ENCODE measurements around the gene GPR87.

Gene GPR87

DNA sequence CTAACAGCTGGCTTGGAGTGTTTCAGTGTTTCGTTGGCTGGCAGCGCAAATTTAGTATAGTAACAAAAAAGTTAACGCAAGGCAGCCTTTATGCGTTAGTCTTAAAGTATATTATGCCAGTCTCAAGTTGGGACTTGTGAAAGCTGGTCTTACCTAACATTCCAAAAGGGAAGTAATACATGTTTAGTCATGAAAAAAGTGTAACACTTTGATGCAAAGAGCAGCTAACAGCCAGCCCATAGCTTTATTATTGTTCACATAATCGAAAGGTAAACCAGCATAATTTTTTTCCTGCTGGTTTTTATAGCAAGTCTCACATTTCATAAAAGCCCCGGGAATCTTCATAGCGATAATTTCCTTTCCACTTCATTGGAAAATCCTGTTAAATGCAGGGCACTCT lies 2.4 kb upstream of the GPR87 start:
- Histone ChIP-seq H3K4me2 (no peak overlapping the region), H3K9ac (no peak overlapping the region), H3K27me3 (no peaks in the 10 kb centered on the region), H3K4me1 (no peaks in the 10 kb centered on the region), H3K36me3 (no peaks in the 10 kb centered on the region), H4K20me1 (no peaks in the 10 kb centered on the region), H3K27ac (no peak overlapping the region), H3K9me3 (no peaks in the 10 kb centered on the region), H3K4me3 (no peak overlapping the region)
- TF ChIP-seq Cebpa-rat (IDR thresholded peaks at IDR 0.05): no peak

DNA sequence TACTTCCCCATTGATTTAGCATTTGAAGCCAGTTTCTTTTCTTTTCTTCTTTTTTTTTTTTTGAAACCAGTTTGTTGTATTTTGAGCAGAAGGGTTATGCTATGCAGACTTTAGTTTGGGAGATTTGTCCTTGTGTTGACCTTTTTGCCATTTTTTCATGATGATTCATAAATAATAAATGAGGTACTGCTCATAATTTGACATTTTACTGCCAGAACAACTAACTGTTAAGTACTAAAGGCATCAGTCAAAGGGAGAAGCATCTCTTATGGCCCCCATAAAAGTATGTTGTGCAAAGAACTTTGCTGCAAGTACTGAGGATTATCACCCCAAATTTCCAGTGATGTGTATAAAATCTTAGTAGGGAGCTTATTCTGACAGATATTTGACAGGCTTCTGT lies 1.7 kb upstream of the GPR87 start:
- no peaks in the 10 kb centered on the region for H4K20me1 ChIP-seq
- H3K9ac ChIP-seq: no peak overlapping the region
- no peaks in the 10 kb centered on the region for H3K9me3 ChIP-seq
- no peaks in the 10 kb centered on the region for H3K36me3 ChIP-seq
- no peak overlapping the region for H3K27ac ChIP-seq
- TF ChIP-seq Cebpa-rat (IDR thresholded peaks at IDR 0.05): no peak
- H3K4me3 ChIP-seq: no peak overlapping the region
- no peak overlapping the region for H3K4me2 ChIP-seq
- H3K4me1 ChIP-seq: no peaks in the 10 kb centered on the region
- H3K27me3 ChIP-seq: no peaks in the 10 kb centered on the region

DNA sequence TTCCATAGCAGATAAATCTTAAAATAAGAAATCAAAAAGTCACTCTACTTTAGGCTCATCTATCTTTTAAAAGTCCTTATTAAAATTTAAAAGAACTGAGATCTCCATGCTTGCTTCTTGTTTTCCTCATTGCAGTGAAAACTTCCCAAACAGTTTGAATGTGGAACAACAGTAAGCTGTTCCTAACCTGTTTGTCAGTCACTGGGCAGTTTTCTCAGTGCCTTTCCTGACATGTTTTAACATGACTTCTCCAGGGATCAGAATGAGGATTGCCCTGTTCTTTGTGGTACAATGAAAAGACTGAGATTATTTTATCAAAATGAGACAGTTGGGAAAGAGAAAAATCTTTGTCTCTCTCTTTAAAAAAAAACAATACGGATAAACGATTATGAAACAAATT lies 774 bp downstream of the GPR87 start:
- no peak overlapping the region for H3K9ac ChIP-seq
- H3K4me1 ChIP-seq: no peaks in the 10 kb centered on the region
- H3K36me3 ChIP-seq: no peaks in the 10 kb centered on the region
- H3K27ac ChIP-seq: no peak overlapping the region
- no peak for TF ChIP-seq Cebpa-rat (IDR thresholded peaks at IDR 0.05)
- no peaks in the 10 kb centered on the region for H4K20me1 ChIP-seq
- no peaks in the 10 kb centered on the region for H3K27me3 ChIP-seq
- no peaks in the 10 kb centered on the region for H3K9me3 ChIP-seq
- no peak overlapping the region for H3K4me3 ChIP-seq
- H3K4me2 ChIP-seq: no peak overlapping the region

DNA sequence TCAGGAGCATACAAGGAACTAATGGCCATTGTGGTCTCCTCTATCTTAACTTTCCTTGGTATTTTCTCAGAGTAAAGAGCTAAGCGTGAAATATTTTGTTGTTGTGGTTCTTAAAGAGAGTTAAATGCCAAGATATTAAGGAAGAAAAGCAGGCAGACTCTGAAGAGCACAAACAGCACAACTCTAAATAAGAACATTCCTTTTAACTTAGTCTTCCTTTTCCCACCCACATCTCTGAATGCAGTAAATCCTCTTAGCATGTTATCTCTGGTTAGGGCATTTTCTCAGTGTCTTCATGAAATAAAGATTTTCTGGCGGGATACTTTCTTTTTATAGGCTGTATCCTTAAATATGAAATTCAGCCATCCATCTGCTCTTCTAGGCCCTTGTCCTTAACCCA lies 1.5 kb downstream of the GPR87 start:
- H3K27ac ChIP-seq: no peak overlapping the region
- TF ChIP-seq Cebpa-rat (IDR thresholded peaks at IDR 0.05): no peak
- H3K9me3 ChIP-seq: no peaks in the 10 kb centered on the region
- no peaks in the 10 kb centered on the region for H3K4me1 ChIP-seq
- no peak overlapping the region for H3K4me3 ChIP-seq
- H4K20me1 ChIP-seq: no peaks in the 10 kb centered on the region
- H3K27me3 ChIP-seq: no peaks in the 10 kb centered on the region
- no peak overlapping the region for H3K9ac ChIP-seq
- H3K4me2 ChIP-seq: no peak overlapping the region
- no peaks in the 10 kb centered on the region for H3K36me3 ChIP-seq

DNA sequence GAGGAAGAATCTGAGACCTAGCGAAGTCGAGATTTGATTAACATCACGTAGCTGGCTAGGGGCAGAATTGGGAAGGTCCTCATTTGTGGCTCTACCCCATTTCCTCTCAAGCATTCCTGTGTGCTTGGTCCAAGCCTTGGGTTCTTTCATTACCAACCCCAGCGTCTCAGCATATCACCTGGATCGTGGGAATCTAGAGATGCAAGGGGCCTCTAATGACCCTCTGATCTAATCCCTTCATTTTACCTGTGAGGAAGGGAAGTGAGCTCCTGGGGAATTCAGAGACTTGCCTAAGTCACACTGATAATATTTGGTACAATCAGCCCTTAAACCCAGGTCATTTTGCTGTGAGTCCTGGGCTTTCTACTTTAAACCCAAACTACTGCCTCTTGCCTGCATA lies 2.0 kb downstream of the GPR87 start:
- Histone ChIP-seq H3K4me2 (no peak overlapping the region), H3K9me3 (no peaks in the 10 kb centered on the region), H3K27me3 (no peaks in the 10 kb centered on the region), H3K4me3 (no peak overlapping the region), H3K4me1 (no peaks in the 10 kb centered on the region), H3K27ac (no peak overlapping the region), H3K36me3 (no peaks in the 10 kb centered on the region), H4K20me1 (no peaks in the 10 kb centered on the region), H3K9ac (no peak overlapping the region)
- TF ChIP-seq Cebpa-rat (IDR thresholded peaks at IDR 0.05): no peak

DNA sequence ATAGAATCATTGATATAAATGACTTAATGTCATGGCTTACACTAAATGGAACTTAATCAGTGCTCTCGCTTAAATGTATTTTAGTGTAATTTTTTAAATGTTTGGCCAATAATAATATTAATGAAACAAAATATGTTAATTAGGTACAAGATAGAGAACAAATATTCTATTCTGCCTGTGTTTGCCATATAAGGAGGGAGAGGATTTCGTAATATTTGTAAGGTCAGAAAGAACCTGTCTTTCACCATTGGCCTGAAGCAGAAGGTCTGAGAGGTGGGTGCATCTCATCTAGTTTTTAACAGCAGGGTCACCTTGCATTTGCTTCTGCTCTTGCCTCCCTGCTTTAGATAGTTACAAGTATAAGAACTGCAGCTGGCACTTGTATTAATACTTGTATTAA lies 2.5 kb downstream of the GPR87 start:
- H3K36me3 ChIP-seq: no peaks in the 10 kb centered on the region
- H3K4me3 ChIP-seq: no peak overlapping the region
- H3K27me3 ChIP-seq: no peaks in the 10 kb centered on the region
- no peaks in the 10 kb centered on the region for H3K9me3 ChIP-seq
- H3K4me1 ChIP-seq: no peaks in the 10 kb centered on the region
- no peaks in the 10 kb centered on the region for H4K20me1 ChIP-seq
- no peak overlapping the region for H3K9ac ChIP-seq
- TF ChIP-seq Cebpa-rat (IDR thresholded peaks at IDR 0.05): peak; percentile 25; the same call in 1 of the 2 replicates
- no peak overlapping the region for H3K4me2 ChIP-seq
- H3K27ac ChIP-seq: no peak overlapping the region

DNA sequence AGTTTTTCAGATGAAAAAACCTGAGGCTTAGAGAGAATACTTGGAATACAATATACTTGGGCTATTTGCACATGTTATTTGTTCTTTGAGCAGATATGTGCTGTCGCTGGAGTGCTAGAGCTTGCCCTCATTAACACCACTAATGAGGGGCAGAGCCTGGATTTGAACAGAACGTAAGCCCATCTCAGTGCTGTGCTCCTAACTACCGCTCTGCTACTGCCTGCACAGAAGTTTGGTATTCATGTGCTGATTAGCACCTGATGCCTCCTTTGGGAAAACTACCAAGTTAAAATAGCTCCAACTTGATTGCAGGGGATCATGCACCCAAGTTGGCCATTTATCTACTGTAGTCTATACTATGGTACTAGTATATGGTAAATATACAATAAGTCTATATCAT lies 3.6 kb downstream of the GPR87 start:
- no peaks in the 10 kb centered on the region for H3K4me1 ChIP-seq
- H3K9me3 ChIP-seq: no peaks in the 10 kb centered on the region
- H4K20me1 ChIP-seq: no peaks in the 10 kb centered on the region
- H3K27me3 ChIP-seq: no peaks in the 10 kb centered on the region
- H3K36me3 ChIP-seq: no peaks in the 10 kb centered on the region
- no peak overlapping the region for H3K4me3 ChIP-seq
- TF ChIP-seq Cebpa-rat (IDR thresholded peaks at IDR 0.05): no peak
- H3K27ac ChIP-seq: no peak overlapping the region
- H3K4me2 ChIP-seq: no peak overlapping the region
- no peak overlapping the region for H3K9ac ChIP-seq

DNA sequence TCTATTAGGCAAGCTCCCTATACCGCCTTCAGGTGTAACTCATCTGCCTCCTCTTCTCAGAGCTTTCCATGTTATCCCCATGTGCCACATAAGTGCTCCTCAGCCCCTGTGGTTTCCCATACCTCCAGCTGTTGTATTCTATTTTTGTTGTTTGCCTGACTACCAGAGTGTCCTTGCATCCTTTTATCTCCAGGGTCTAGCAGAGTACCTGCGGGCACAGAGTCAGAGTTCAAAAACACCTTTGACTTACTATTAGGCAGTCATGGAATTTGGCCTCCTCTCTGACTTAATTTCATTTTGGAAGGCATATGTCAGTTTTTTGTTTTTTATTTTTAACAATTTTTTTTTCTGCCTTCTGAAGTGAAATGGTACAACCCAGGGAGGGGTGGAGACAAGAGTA lies 7.1 kb downstream of the GPR87 start:
- Histone ChIP-seq H3K4me2 (no peak overlapping the region), H4K20me1 (no peaks in the 10 kb centered on the region), H3K9ac (no peak overlapping the region), H3K27ac (no peak overlapping the region), H3K36me3 (no peaks in the 10 kb centered on the region), H3K9me3 (no peaks in the 10 kb centered on the region), H3K4me3 (no peak overlapping the region), H3K27me3 (no peaks in the 10 kb centered on the region), H3K4me1 (no peaks in the 10 kb centered on the region)
- TF ChIP-seq Cebpa-rat (IDR thresholded peaks at IDR 0.05): no peak

DNA sequence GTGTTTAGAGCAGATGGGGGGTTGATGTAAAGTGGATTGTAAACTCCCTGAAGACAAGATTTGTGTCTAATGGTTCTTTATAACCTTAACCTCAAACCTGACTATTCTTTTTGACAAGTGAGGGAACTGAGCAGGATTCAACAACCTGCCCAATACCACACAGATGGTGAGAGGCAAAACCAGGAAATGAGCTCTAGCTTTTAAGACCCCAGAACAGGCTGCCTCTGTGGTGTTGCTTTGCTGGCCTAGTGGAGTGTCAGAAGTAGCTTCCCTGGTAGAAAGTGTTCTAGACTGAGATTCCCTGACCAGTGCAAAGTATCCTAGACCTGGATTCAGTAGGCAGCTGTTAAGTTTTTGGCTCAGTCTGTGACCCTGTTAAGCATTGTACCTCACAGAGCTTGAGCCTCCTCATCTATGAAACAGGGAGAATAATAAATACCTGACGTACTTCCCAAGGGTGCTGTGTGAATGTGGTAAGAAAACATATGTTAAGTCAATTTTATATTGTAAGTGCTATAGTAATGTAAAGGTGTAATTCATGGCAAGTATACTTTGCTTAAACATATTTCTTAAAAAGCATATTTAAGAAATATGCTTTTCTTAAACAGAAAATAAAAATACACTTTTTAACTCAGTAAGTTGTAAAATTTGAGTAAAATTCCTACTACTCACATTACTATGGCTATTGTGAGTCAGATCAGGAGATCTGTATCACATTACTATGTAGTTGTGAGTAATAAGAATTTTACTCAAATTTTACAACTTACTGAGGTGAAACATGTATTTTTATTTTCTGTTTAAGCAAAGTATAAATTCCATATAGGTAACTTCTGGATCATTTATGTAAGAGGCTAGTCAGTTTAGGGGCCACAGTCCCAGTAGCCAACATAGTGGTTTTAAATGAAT lies 8.8 kb downstream of the GPR87 start:
- no peaks in the 10 kb centered on the region for H4K20me1 ChIP-seq
- H3K27me3 ChIP-seq: no peaks in the 10 kb centered on the region
- no peak for TF ChIP-seq Cebpa-rat (IDR thresholded peaks at IDR 0.05)
- no peak overlapping the region for H3K9ac ChIP-seq
- no peak overlapping the region for H3K4me3 ChIP-seq
- H3K9me3 ChIP-seq: no peaks in the 10 kb centered on the region
- H3K4me2 ChIP-seq: no peak overlapping the region
- H3K4me1 ChIP-seq: no peaks in the 10 kb centered on the region
- no peaks in the 10 kb centered on the region for H3K36me3 ChIP-seq
- no peak overlapping the region for H3K27ac ChIP-seq

DNA sequence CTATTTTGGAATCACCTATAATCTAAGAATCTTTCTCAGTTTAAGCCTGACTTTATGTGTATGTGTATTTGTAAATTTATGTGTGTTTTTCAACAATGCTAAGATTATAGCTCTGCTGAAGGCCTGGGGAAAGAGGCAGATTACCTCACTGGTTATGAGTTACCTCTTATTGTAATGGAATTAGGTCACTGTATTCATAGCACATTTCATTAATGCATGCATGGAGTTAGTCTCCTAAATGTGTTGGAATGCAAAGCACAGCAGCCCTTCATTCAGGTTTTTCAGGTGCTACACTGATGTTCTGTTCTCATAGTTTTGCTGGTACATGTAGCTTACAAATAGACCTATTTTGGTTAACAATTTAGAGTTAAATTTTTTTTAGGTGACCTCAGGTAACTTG lies 9.5 kb downstream of the GPR87 start:
- no peak for TF ChIP-seq Cebpa-rat (IDR thresholded peaks at IDR 0.05)
- Histone ChIP-seq H3K9ac (no peak overlapping the region), H3K4me3 (no peak overlapping the region), H3K27ac (no peak overlapping the region), H3K27me3 (no peaks in the 10 kb centered on the region), H3K4me1 (no peaks in the 10 kb centered on the region), H4K20me1 (no peaks in the 10 kb centered on the region), H3K9me3 (no peaks in the 10 kb centered on the region), H3K36me3 (no peaks in the 10 kb centered on the region), H3K4me2 (no peak overlapping the region)
